H1 (cell line): ENCODE results near the gene RAPGEF6. TPM values are rescaled to one million over a fixed set of nuclear protein-coding genes. Genes with fewer than 3 reads are reported as not detected.

ENCODE experiments used
- CTCF ChIA-PET: fragments of 300-600 bp; sonication (Branson Sonifier 250); formaldehyde crosslinking; loops from one replicate; lab custom pipeline; 2021; ENCODE audit not compliant: partially characterized antibody; lab: Charles Lee
- POLR2A ChIA-PET: fragments of 300-600 bp; sonication (Branson Sonifier 250); formaldehyde crosslinking; loops from one replicate; lab custom pipeline; 2021; ENCODE audit warnings: inconsistent platforms; ENCODE audit not compliant: partially characterized antibody; lab: Charles Lee
- DNase-seq, 2 experiments: peaks; one replicate each; pipeline versions ENCODE4 v3.0.0 to v3.0.0-alpha.2; 2010 to 2022; ENCODE audit warnings: low spot score in 2 of 2, low read depth in 1 of 2, mixed read lengths in 1 of 2
- FAIRE-seq: peaks from 2 replicates; lab custom pipeline; 2011; peaks lifted over from hg19 to GRCh38; lab: Jason Lieb, UNC
- H2AFZ ChIP-seq: 2 replicates; pipeline ENCODE4 v1.8.1; 2012; ENCODE audit warnings: low read length, inconsistent platforms
- H2AK5ac ChIP-seq: 2 replicates; pipeline ENCODE4 v1.6.1; 2013; ENCODE audit warnings: low read depth, low read length
- H2BK120ac ChIP-seq: replicated peaks from 2 replicates; pipeline ENCODE3; 2013; ENCODE audit warnings: low read depth, low read length, inconsistent platforms
- H2BK12ac ChIP-seq: 2 replicates; pipeline ENCODE4 v1.6.1; 2013; ENCODE audit warnings: low read depth, low read length
- H2BK15ac ChIP-seq: 2 replicates; pipeline ENCODE4 v1.6.1; 2013; ENCODE audit warnings: low read length
- H2BK20ac ChIP-seq: 2 replicates; pipeline ENCODE4 v1.6.1; 2013; ENCODE audit warnings: low read length
- H2BK5ac ChIP-seq: 2 replicates; pipeline ENCODE4 v1.6.1; 2013; ENCODE audit warnings: low read depth, low read length
- H3K14ac ChIP-seq: 2 replicates; pipeline ENCODE4 v1.6.1; 2013; ENCODE audit warnings: inconsistent platforms; ENCODE audit not compliant: insufficient read length
- H3K18ac ChIP-seq: 2 replicates; pipeline ENCODE4 v1.6.1; 2013; ENCODE audit warnings: low read length; ENCODE audit errors: extremely low read depth
- H3K23ac ChIP-seq: 2 replicates; pipeline ENCODE4 v1.6.1; 2013; ENCODE audit warnings: inconsistent platforms; ENCODE audit not compliant: insufficient read length
- H3K23me2 ChIP-seq: 2 replicates; pipeline ENCODE4 v1.6.1; 2013; ENCODE audit warnings: low read depth, low read length
- H3K27ac ChIP-seq: 2 replicates; pipeline ENCODE4 v1.6.1; 2011; ENCODE audit warnings: low read depth, low read length, inconsistent platforms
- H3K27me3 ChIP-seq, 4 experiments: replicated peaks in 1 of 4; 1 replicate in 1 of 4; 2 replicates in 3 of 4; pipeline versions ENCODE4 v1.6.1 to v1.8.1; 2011 to 2013; ENCODE audit warnings: low read length in 3 of 4, mild to moderate bottlenecking in 3 of 4, inconsistent platforms in 2 of 4, mixed read lengths in 2 of 4, moderate library complexity in 1 of 4; ENCODE audit not compliant: control insufficient read depth in 3 of 4, insufficient read depth in 3 of 4; ENCODE audit errors: extremely low read depth in 1 of 4
- H3K36me3 ChIP-seq, 4 experiments: 2 replicates each; pipeline versions ENCODE4 v1.6.1 to v1.8.1; 2011 to 2013; ENCODE audit warnings: mild to moderate bottlenecking in 4 of 4, low read length in 3 of 4, moderate library complexity in 2 of 4, control low read depth in 1 of 4, inconsistent platforms in 1 of 4; ENCODE audit not compliant: insufficient read depth in 4 of 4, control insufficient read depth in 2 of 4
- H3K4ac ChIP-seq: replicated peaks from 2 replicates; pipeline ENCODE3; 2013; ENCODE audit warnings: low read length, low read depth, mixed read lengths, inconsistent platforms; ENCODE audit not compliant: insufficient read length
- H3K4me1 ChIP-seq, 4 experiments: replicated peaks in 1 of 4; 1 replicate in 1 of 4; 2 replicates in 3 of 4; pipeline versions ENCODE4 v1.6.1 to v1.8.1; 2011 to 2013; ENCODE audit warnings: low read length in 3 of 4, inconsistent platforms in 2 of 4, mixed read lengths in 1 of 4; ENCODE audit not compliant: insufficient read depth in 4 of 4, control insufficient read depth in 3 of 4
- H3K4me2 ChIP-seq, 2 experiments: 2 replicates each; pipeline versions ENCODE4 v1.6.1 to v1.8.1; 2011 to 2013; ENCODE audit warnings: low read depth in 2 of 2, low read length in 2 of 2, control low read depth in 1 of 2, inconsistent platforms in 1 of 2, mild to moderate bottlenecking in 1 of 2; ENCODE audit not compliant: insufficient read depth in 1 of 2
- H3K4me3 ChIP-seq, 4 experiments: fragments of 200-600, 300-600 bp in 1 of 4; sonication (generic), shearing (Covaris generic), sonication (Bioruptor Twin) in 1 of 4; 2 replicates each; pipeline versions ENCODE4 v1.5.1 to v1.8.1; 2011 to 2016; ENCODE audit warnings: low read length in 4 of 4, low read depth in 3 of 4, control low read depth in 2 of 4, inconsistent platforms in 2 of 4, mild to moderate bottlenecking in 2 of 4, mixed read lengths in 1 of 4, moderate library complexity in 1 of 4; ENCODE audit not compliant: insufficient read depth in 2 of 4; ENCODE audit errors: extremely low read depth in 1 of 4
- H3K56ac ChIP-seq: replicated peaks from 2 replicates; pipeline ENCODE3; 2013; ENCODE audit warnings: low read depth, mild to moderate bottlenecking, mixed read lengths, low read length, inconsistent platforms; ENCODE audit not compliant: insufficient read length
- H3K79me1 ChIP-seq: 2 replicates; pipeline ENCODE4 v1.6.1; 2013; ENCODE audit warnings: low read depth, low read length, control low read depth
- H3K79me2 ChIP-seq, 2 experiments: 2 replicates each; pipeline versions ENCODE4 v1.6.1 to v1.8.1; 2012 to 2013; ENCODE audit warnings: low read length in 2 of 2, mild to moderate bottlenecking in 2 of 2, inconsistent platforms in 1 of 2; ENCODE audit not compliant: insufficient read depth in 2 of 2, control insufficient read depth in 1 of 2
- H3K9ac ChIP-seq, 4 experiments: replicated peaks in 1 of 4; 1 replicate in 1 of 4; 2 replicates in 3 of 4; pipeline versions ENCODE4 v1.6.1 to v1.8.1; 2011 to 2013; ENCODE audit warnings: low read depth in 3 of 4, low read length in 3 of 4, control low read depth in 2 of 4, mild to moderate bottlenecking in 2 of 4, moderate library complexity in 2 of 4, inconsistent platforms in 1 of 4; ENCODE audit errors: extremely low read depth in 1 of 4
- H3K9me3 ChIP-seq, 2 experiments: 2 replicates each; pipeline versions ENCODE4 v1.6.1 to v1.8.1; 2012 to 2013; ENCODE audit warnings: mild to moderate bottlenecking in 2 of 2, moderate library complexity in 2 of 2, control low read depth in 1 of 2, inconsistent platforms in 1 of 2, low read depth in 1 of 2, low read length in 1 of 2, mixed read lengths in 1 of 2; ENCODE audit not compliant: insufficient read depth in 2 of 2
- H4K20me1 ChIP-seq, 2 experiments: replicated peaks in 1 of 2; 2 replicates each; pipeline versions ENCODE3 to v1.8.1; 2011 to 2013; ENCODE audit warnings: inconsistent platforms in 2 of 2, low read length in 2 of 2, mild to moderate bottlenecking in 1 of 2; ENCODE audit not compliant: insufficient read depth in 2 of 2, control insufficient read depth in 1 of 2
- H4K5ac ChIP-seq: 2 replicates; pipeline ENCODE4 v1.6.1; 2013; ENCODE audit warnings: low read length, low read depth, mixed read lengths, inconsistent platforms; ENCODE audit not compliant: insufficient read length
- H4K8ac ChIP-seq: 2 replicates; pipeline ENCODE4 v1.8.0; 2013; ENCODE audit warnings: mild to moderate bottlenecking, moderate library complexity, low read length, inconsistent platforms; ENCODE audit not compliant: insufficient read depth; ENCODE audit errors: extremely low read depth
- H4K91ac ChIP-seq: replicated peaks from 2 replicates; pipeline ENCODE3; 2013; ENCODE audit warnings: low read length, mixed read lengths, inconsistent platforms; ENCODE audit not compliant: insufficient read length
- ASH2L ChIP-seq: fragments of 200-600, 300-600 bp; sonication (generic); IDR thresholded peaks from one replicate; pipeline ENCODE4 v1.7.1; 2017; ENCODE audit warnings: low read length
- ATF3 ChIP-seq: IDR thresholded peaks from 2 replicates; pipeline ENCODE4 v1.6.1; 2011; ENCODE audit warnings: low read depth, mild to moderate bottlenecking, low read length; ENCODE audit not compliant: insufficient read depth
- EGR1 ChIP-seq: IDR thresholded peaks from 2 replicates; pipeline ENCODE4 v1.6.1; 2011; ENCODE audit warnings: low read depth, low read length, borderline replicate concordance
- EP300 ChIP-seq, 2 experiments: IDR thresholded peaks; 1 replicate in 1 of 2; 2 replicates in 1 of 2; pipeline ENCODE4 v1.6.1; 2011 to 2012; ENCODE audit warnings: low read depth in 2 of 2, low read length in 2 of 2, mild to moderate bottlenecking in 2 of 2, borderline replicate concordance in 1 of 2, inconsistent platforms in 1 of 2, moderate library complexity in 1 of 2
- GABPA ChIP-seq: IDR thresholded peaks from 2 replicates; pipeline ENCODE4 v1.6.1; 2011; ENCODE audit warnings: mild to moderate bottlenecking, low read length, moderate library complexity, borderline replicate concordance; ENCODE audit not compliant: insufficient read depth
- KDM1A ChIP-seq: fragments of 200-600, 300-600 bp; sonication (generic); IDR thresholded peaks from 2 replicates; pipeline ENCODE4 v1.7.1; 2016; ENCODE audit warnings: mild to moderate bottlenecking, low read length, borderline replicate concordance
- KDM4A ChIP-seq: IDR thresholded peaks from one replicate; pipeline ENCODE4 v1.7.1; 2012; ENCODE audit warnings: low read depth, mild to moderate bottlenecking, moderate library complexity, low read length, inconsistent platforms; ENCODE audit not compliant: severe bottlenecking
- NANOG ChIP-seq: IDR thresholded peaks from 2 replicates; pipeline ENCODE4 v1.6.1; 2011; ENCODE audit warnings: low read length, low read depth, mild to moderate bottlenecking, inconsistent platforms; ENCODE audit not compliant: insufficient read depth, poor library complexity, severe bottlenecking
- SAP30 ChIP-seq: fragments of 300-600 bp; sonication (generic); IDR thresholded peaks from 2 replicates; pipeline ENCODE4 v1.7.1; 2012; ENCODE audit warnings: low read length, moderate library complexity, mild to moderate bottlenecking, inconsistent platforms; ENCODE audit not compliant: insufficient read depth, insufficient replicate concordance
- SIRT6 ChIP-seq: IDR thresholded peaks from one replicate; pipeline ENCODE4 v1.7.1; 2012; ENCODE audit warnings: low read length, inconsistent platforms
- SIX5 ChIP-seq: IDR thresholded peaks from 2 replicates; pipeline ENCODE4 v1.6.1; 2011; ENCODE audit warnings: mild to moderate bottlenecking, low read depth, low read length
- YY1 ChIP-seq: IDR thresholded peaks from 2 replicates; pipeline ENCODE4 v1.6.1; 2011; ENCODE audit warnings: low read depth, mild to moderate bottlenecking, low read length
- WGBS, 2 experiments: shearing (Covaris generic) in 1 of 2; methylation state at CpG; one replicate each; pipeline versions ENCODE4 v1.1.6 to v1.1.7; 2013 to 2015; ENCODE audit warnings: low lambda C conversion rate in 2 of 2, mixed read lengths in 2 of 2, inconsistent platforms in 1 of 2, low coverage in 1 of 2, missing lambda C conversion rate in 1 of 2; ENCODE audit not compliant: insufficient replicate concordance in 2 of 2, insufficient coverage in 1 of 2, insufficient read length in 1 of 2; ENCODE audit errors: extremely low coverage in 1 of 2, missing lambda C conversion rate in 1 of 2; 5-methylcytosine and 5-hydroxymethylcytosine counted together
- polyA plus RNA-seq, 7 experiments: library from polyadenylated mRNA; depleted of rRNA in 3 of 7; stranded (reverse) in 5 of 7; unstranded in 2 of 7; fragments of >200 nt in 5 of 7; fragments of 200-250 nt in 2 of 7; gene quantifications; 1 replicate in 5 of 7; 2 replicates in 1 of 7; 4 replicates in 1 of 7; pipeline versions ENCODE4 v1.2.1 to v1.2.3, GENCODE V29; 2011 to 2013; ENCODE audit warnings: missing spikeins in 2 of 7, mixed read lengths in 2 of 7
- total RNA-seq: library from RNA; stranded (reverse); fragmentation: NEBNext Ultra II Directional; extraction: Animal tissue kit (Norgen Biotek cat#: 25700); gene quantifications from 2 replicates; pipeline ENCODE4 v1.2.1, GENCODE V29; 2021

RAPGEF6 gene
- total and polyA plus RNA-seq, 2 of the 8 experiments (the other 6 are each of a cell fraction or from before 2014, with no cell fraction given) = 4.8 to 20.0 TPM

GRCh38 chr5:131406975-131407638 lies 227.9 kb downstream of the RAPGEF6 start:
- POLR2A ChIA-PET = interaction anchor here (1.1 kb wide), 1 partner anchor 9 kb away, joined by 3 read pairs; no protein-coding TSS in a partner anchor
- no peak overlapping the region for H4K5ac ChIP-seq
- TF ChIP-seq NANOG (no peak), EGR1 (no peak), ATF3 (no peak), EP300 (IDR thresholded peaks at IDR 0.05; ENCODE audit: borderline replicate concordance in 1 of 2, low read depth in 2 of 2, low read length in 2 of 2) (no peak), ASH2L (no peak), SAP30 (no peak), SIX5 (no peak), GABPA (no peak), KDM4A (no peak), SIRT6 (no peak), KDM1A (no peak), YY1 (no peak)

More at GRCh38 chr5:131406975-131407638, 227.9 kb downstream of the RAPGEF6 start:
- H3K9me3 ChIP-seq = no peaks in the 10 kb centered on the region; a peak in 1 of 4 replicates
- H4K8ac ChIP-seq = no peak overlapping the region
- H3K4me2 ChIP-seq = no peak overlapping the region
- CTCF ChIA-PET = interaction anchor here (1.4 to 2.4 kb wide), 2 partner anchors 9 to 16 kb away, joined by 3 to 6 read pairs; no protein-coding TSS in a partner anchor
- no peak for DNase-seq
- no peak overlapping the region for H2BK15ac ChIP-seq
- peaks cover 0 to 9% (median 5%) of the 10 kb centered on the region in 4 experiments; a peak in 5 of 8 replicates for H3K36me3 ChIP-seq
- no peak overlapping the region for H2AK5ac ChIP-seq
- no peak overlapping the region for H2BK20ac ChIP-seq
- H3K14ac ChIP-seq = no peak overlapping the region
- H3K18ac ChIP-seq = no peak overlapping the region
- FAIRE-seq = no peak
- no peak overlapping the region for H3K27ac ChIP-seq
- no peak overlapping the region for H4K91ac ChIP-seq
- no peak overlapping the region for H2BK5ac ChIP-seq
- no peak overlapping the region for H2AFZ ChIP-seq
- no peaks in the 10 kb centered on the region for H3K79me1 ChIP-seq
- 92% methylated on average over 6 of the region's 6 CpGs; no CpG with 5 or more reads in 1 of the 2 experiments for WGBS, 2 experiments
- H3K4me1 ChIP-seq = no peaks in the 10 kb centered on the region
- no peaks in the 10 kb centered on the region for H4K20me1 ChIP-seq
- H3K23ac ChIP-seq = no peak overlapping the region
- H3K56ac ChIP-seq = no peak overlapping the region
- H2BK120ac ChIP-seq = no peak overlapping the region
- no peaks in the 10 kb centered on the region for H3K79me2 ChIP-seq
- no peaks in the 10 kb centered on the region for H3K27me3 ChIP-seq
- H2BK12ac ChIP-seq = no peak overlapping the region
- no peak overlapping the region for H3K9ac ChIP-seq
- no peak overlapping the region for H3K4me3 ChIP-seq
- no peaks in the 10 kb centered on the region for H3K23me2 ChIP-seq
- H3K4ac ChIP-seq = no peak overlapping the region
